Measurements from ENCODE around the gene TIGD3.
"Not testable (repeated sequence)": the region's sequence is repeated elsewhere in the genome, so short reads cannot be mapped to it uniquely, and the experiment has no call there.

TIGD3 gene

GRCh38 chr11:65330544-65330943 is 24.0 kb upstream of the TIGD3 start:
- TF ChIP-seq EZH2phosphoT487 (conservative IDR thresholded peaks at IDR 0.05; ENCODE audit: low read length): no peak
- no peak for TF ChIP-seq CTCF (IDR thresholded peaks at IDR 0.05; ENCODE audit: insufficient read depth, low read length, poor library complexity, severe bottlenecking)
- Histone ChIP-seq H2AFZ (ENCODE audit: low read depth, low read length, severe bottlenecking) (no peak overlapping the region), H3F3A (ENCODE audit: insufficient read depth) (peaks cover 17% of the 10 kb centered on the region; the same call in 1 of the 2 replicates), H3K4me3 (ENCODE audit: insufficient read depth, low read length, poor library complexity, severe bottlenecking) (no peak overlapping the region), H3K27ac (ENCODE audit: low read depth, low read length) (no peak overlapping the region), H3K27me3 (ENCODE audit: low read length) (no peaks in the 10 kb centered on the region), H4K20me1 (ENCODE audit: low read depth, low read length) (no peaks in the 10 kb centered on the region), H3K9ac (ENCODE audit: low read length) (no peak overlapping the region), H3K9me2 (replicated peaks; ENCODE audit: insufficient read depth, low read length) (no peaks in the 10 kb centered on the region), H3K4me2 (ENCODE audit: low read depth, low read length, poor library complexity, severe bottlenecking) (no peak overlapping the region), H3K79me2 (ENCODE audit: insufficient read depth, low read length) (peaks cover 19% of the 10 kb centered on the region), H3K9me3 (ENCODE audit: insufficient read depth, low read length) (no peaks in the 10 kb centered on the region), H3K36me3 (ENCODE audit: low read length) (no peaks in the 10 kb centered on the region)

GRCh38 chr11:65332591-65332990 is 22.0 kb upstream of the TIGD3 start:
- not testable (repeated sequence) for H2AFZ ChIP-seq (ENCODE audit: low read depth, low read length, severe bottlenecking); H3K36me3 ChIP-seq (ENCODE audit: low read length); H3K4me2 ChIP-seq (ENCODE audit: low read depth, low read length, poor library complexity, severe bottlenecking); H3K27me3 ChIP-seq (ENCODE audit: low read length); H3K9ac ChIP-seq (ENCODE audit: low read length); H3K27ac ChIP-seq (ENCODE audit: low read depth, low read length); H3K4me3 ChIP-seq (ENCODE audit: insufficient read depth, low read length, poor library complexity, severe bottlenecking); H3K9me3 ChIP-seq (ENCODE audit: insufficient read depth, low read length); H3K9me2 ChIP-seq (replicated peaks; ENCODE audit: insufficient read depth, low read length); H4K20me1 ChIP-seq (ENCODE audit: low read depth, low read length)
- H3F3A ChIP-seq (ENCODE audit: insufficient read depth): peaks cover 17% of the 10 kb centered on the region; the same call in 1 of the 2 replicates
- peaks cover 37% of the 10 kb centered on the region for H3K79me2 ChIP-seq (ENCODE audit: insufficient read depth, low read length)

GRCh38 chr11:65334696-65335295 is 19.8 kb upstream of the TIGD3 start:
- Histone ChIP-seq H3K4me2 (ENCODE audit: low read depth, low read length, poor library complexity, severe bottlenecking) (peak overlapping the region; percentile 62), H3K27ac (ENCODE audit: low read depth, low read length) (no peak overlapping the region), H2AFZ (ENCODE audit: low read depth, low read length, severe bottlenecking) (no peak overlapping the region), H4K20me1 (ENCODE audit: low read depth, low read length) (no peaks in the 10 kb centered on the region), H3K9me3 (ENCODE audit: insufficient read depth, low read length) (no peaks in the 10 kb centered on the region), H3K36me3 (ENCODE audit: low read length) (no peaks in the 10 kb centered on the region), H3K79me2 (ENCODE audit: insufficient read depth, low read length) (peaks cover 59% of the 10 kb centered on the region), H3F3A (ENCODE audit: insufficient read depth) (peaks cover 11% of the 10 kb centered on the region; the same call in 1 of the 2 replicates), H3K4me3 (ENCODE audit: insufficient read depth, low read length, poor library complexity, severe bottlenecking) (peak overlapping the region; percentile 68), H3K27me3 (ENCODE audit: low read length) (no peaks in the 10 kb centered on the region), H3K9me2 (replicated peaks; ENCODE audit: insufficient read depth, low read length) (no peaks in the 10 kb centered on the region), H3K9ac (ENCODE audit: low read length) (peak overlapping the region; percentile 70)
- TF ChIP-seq EZH2phosphoT487 (conservative IDR thresholded peaks at IDR 0.05; ENCODE audit: low read length) (no peak), CTCF (IDR thresholded peaks at IDR 0.05; ENCODE audit: insufficient read depth, low read length, poor library complexity, severe bottlenecking) (no peak)

GRCh38 chr11:65338676-65339075 is 15.9 kb upstream of the TIGD3 start:
- Histone ChIP-seq H3K9me3 (ENCODE audit: insufficient read depth, low read length) (no peaks in the 10 kb centered on the region), H3K27ac (ENCODE audit: low read depth, low read length) (no peak overlapping the region), H2AFZ (ENCODE audit: low read depth, low read length, severe bottlenecking) (no peak overlapping the region), H3K4me3 (ENCODE audit: insufficient read depth, low read length, poor library complexity, severe bottlenecking) (no peak overlapping the region), H3K9me2 (replicated peaks; ENCODE audit: insufficient read depth, low read length) (no peaks in the 10 kb centered on the region), H3K79me2 (ENCODE audit: insufficient read depth, low read length) (peaks cover 62% of the 10 kb centered on the region), H3K36me3 (ENCODE audit: low read length) (peaks cover 5% of the 10 kb centered on the region; the same call in 1 of the 2 replicates), H3K4me2 (ENCODE audit: low read depth, low read length, poor library complexity, severe bottlenecking) (no peak overlapping the region), H3K9ac (ENCODE audit: low read length) (no peak overlapping the region), H3K27me3 (ENCODE audit: low read length) (no peaks in the 10 kb centered on the region), H4K20me1 (ENCODE audit: low read depth, low read length) (no peaks in the 10 kb centered on the region), H3F3A (ENCODE audit: insufficient read depth) (no peaks in the 10 kb centered on the region)
- no peak for TF ChIP-seq EZH2phosphoT487 (conservative IDR thresholded peaks at IDR 0.05; ENCODE audit: low read length)
- no peak for TF ChIP-seq CTCF (IDR thresholded peaks at IDR 0.05; ENCODE audit: insufficient read depth, low read length, poor library complexity, severe bottlenecking)

All from SU-DHL-6 (cell line).